Testis (tissue), 3 donors: Measurements from ENCODE around the gene MLNR. TPM values are rescaled to one million over a fixed set of nuclear protein-coding genes. Genes with fewer than 3 reads are reported as not detected.
A peak's percentile ranks its signal among the peaks of the same experiment; 100 is the strongest.

Source experiments
- DNase-seq: peaks from one replicate; pipeline ENCODE4 v3.0.0-alpha.2; 2019
- H3K27ac ChIP-seq, 2 donors: fragments of 200-600 bp; sonication (generic); one replicate each; pipeline ENCODE4 v1.5.1; 2019
- H3K27me3 ChIP-seq: fragments of 200-600 bp; sonication (generic); one replicate; pipeline ENCODE4 v1.5.1; 2019
- H3K36me3 ChIP-seq: fragments of 200-600 bp; sonication (generic); one replicate; pipeline ENCODE4 v1.5.1; 2017; ENCODE audit warnings: low read depth; ENCODE audit errors: missing control alignments
- H3K4me1 ChIP-seq: fragments of 200-600 bp; sonication (generic); one replicate; pipeline ENCODE4 v1.5.1; 2019
- H3K4me3 ChIP-seq, 2 donors: fragments of 200-600 bp; sonication (generic); one replicate each; pipeline ENCODE4 v1.5.1; 2017 to 2019
- H3K9me3 ChIP-seq: fragments of 200-600 bp; sonication (generic); one replicate; pipeline ENCODE4 v1.5.1; 2017
- CTCF ChIP-seq, 3 experiments: fragments of 450-650 bp in 2 of 3; fragments of 200-600 bp in 1 of 3; sonication (generic) in 1 of 3; IDR thresholded peaks; one replicate each; pipeline ENCODE4 v1.5.1; 2016 to 2019; ENCODE audit warnings: antibody characterized with exemption in 3 of 3, mild to moderate bottlenecking in 2 of 3, moderate library complexity in 1 of 3
- POLR2A ChIP-seq: fragments of 450-650 bp; IDR thresholded peaks from one replicate; pipeline ENCODE4 v1.6.1; 2017; ENCODE audit warnings: antibody characterized with exemption, mild to moderate bottlenecking, moderate library complexity
- WGBS, 2 donors: methylation state at CpG; one replicate each; pipeline ENCODE4 v1.1.5; 2018; 5-methylcytosine and 5-hydroxymethylcytosine counted together
- intact Hi-C: fragments of 100-400 bp; cut with DNase I; formaldehyde crosslinking; loops from one replicate; pipeline ENCODE4 v1.15.1; 2023; ENCODE audit warnings: low total_unique reads
- polyA plus RNA-seq: library from polyadenylated mRNA; stranded (reverse); fragments of 350-450 nt; fragmentation: Illumina TruSeq; extraction: RNeasy Lipid Tissue Mini Kit (QIAGEN cat#74804); gene quantifications from one replicate; pipeline ENCODE4 v1.2.3, GENCODE V29; 2014; ENCODE audit warnings: low read depth, low replicate concordance; ENCODE audit not compliant: insufficient read depth
- total RNA-seq, 2 donors: library from RNA; depleted of rRNA; stranded (reverse); fragments of >200 nt; gene quantifications; one replicate each; pipeline ENCODE4 v1.2.3, GENCODE V29; 2016

MLNR gene
- total and polyA plus RNA-seq, 3 donors from 2014 or later, result 2.0 TPM; not detected in 2

DNA sequence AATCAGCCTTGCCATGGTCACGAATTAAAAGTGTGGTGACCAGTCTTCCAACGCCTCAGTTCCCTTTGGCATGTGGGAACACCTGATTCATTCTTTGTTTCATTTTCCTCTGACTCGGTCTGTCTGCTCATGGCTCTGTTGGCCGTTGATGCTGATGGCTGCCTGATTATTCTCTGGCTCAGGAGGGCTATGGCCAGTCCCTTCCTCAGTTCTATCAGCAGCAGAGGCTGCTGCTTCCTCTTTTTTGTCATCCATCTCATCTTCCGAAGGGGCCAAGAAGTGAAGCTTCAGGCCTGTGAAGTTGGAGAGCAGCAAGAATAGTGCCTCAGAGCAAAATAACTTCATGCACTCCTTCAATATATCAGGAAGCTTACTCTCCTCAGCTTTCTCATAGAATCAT is 9.5 kb upstream of the MLNR start:
- Histone ChIP-seq H3K4me3 (no peak overlapping the region), H3K4me1 (peaks cover 9% of the 10 kb centered on the region), H3K27me3 (no peaks in the 10 kb centered on the region), H3K27ac (no peak overlapping the region), H3K36me3 (no peaks in the 10 kb centered on the region), H3K9me3 (no peaks in the 10 kb centered on the region)
- intact Hi-C loops, result no loop called here
- DNase-seq, result no peak
- TF ChIP-seq CTCF (IDR thresholded peaks at IDR 0.05), result no peak
- TF ChIP-seq POLR2A, result no peak
- WGBS, 2 donors, result 90 to 94% methylated on average over 5 of the region's 5 CpGs

GRCh38 chr13:49213539-49213938 is 6.6 kb upstream of the MLNR start:
- Histone ChIP-seq H3K27me3 (no peaks in the 10 kb centered on the region), H3K4me3 (no peak overlapping the region), H3K36me3 (no peaks in the 10 kb centered on the region), H3K4me1 (peaks cover 9% of the 10 kb centered on the region), H3K27ac (no peak overlapping the region), H3K9me3 (no peaks in the 10 kb centered on the region)
- no peak for DNase-seq
- TF ChIP-seq POLR2A (no peak), CTCF (IDR thresholded peaks at IDR 0.05) (no peak)
- intact Hi-C loops, result no loop called here
- 97 to 100% methylated on average over 1 of the region's 1 CpG for WGBS, 2 donors

DNA sequence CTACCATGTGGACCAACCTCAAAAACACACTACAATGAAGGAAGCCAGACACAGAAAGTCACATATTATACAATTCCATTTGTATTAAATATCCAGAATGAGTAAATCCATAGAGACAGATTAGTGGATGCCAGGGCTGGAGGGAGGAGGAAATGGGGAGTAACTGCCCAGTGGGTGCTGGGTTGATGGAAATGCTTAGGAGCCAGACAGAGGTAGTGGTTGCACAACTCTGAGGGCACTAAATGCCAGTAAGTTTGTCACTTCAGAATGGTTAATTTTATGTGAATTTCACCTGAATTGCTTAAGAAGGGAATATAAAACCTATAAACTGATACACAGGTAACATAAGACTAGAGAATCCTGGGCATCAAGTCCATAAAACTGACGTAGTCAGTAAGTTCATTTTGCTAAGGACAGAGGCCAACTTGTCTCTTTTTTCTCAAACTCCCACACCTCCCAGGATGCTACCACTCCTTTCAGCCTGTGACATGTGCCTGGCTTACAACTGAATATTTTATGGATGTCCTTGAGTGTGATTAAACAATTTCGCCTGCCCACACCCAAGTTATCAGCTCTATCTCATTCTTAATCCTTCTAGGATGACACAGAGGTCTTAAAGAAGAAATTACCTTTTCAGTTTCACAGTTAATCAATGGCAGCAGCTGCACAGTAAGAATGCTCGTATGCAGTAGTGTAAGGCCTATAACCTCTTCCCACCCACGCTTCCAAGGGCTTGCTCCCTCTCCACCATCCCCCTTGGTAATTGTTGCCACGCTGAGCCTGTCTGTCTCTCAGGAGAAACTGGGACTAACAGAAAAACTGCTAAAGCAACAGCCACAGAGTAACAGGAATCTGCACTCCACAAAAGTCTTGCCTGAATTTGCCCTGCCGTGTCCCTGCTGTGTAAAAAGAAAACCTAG is 5.9 kb upstream of the MLNR start:
- no peak overlapping the region for H3K27ac ChIP-seq
- H3K27me3 ChIP-seq, result no peaks in the 10 kb centered on the region
- H3K36me3 ChIP-seq, result no peaks in the 10 kb centered on the region
- TF ChIP-seq CTCF (IDR thresholded peaks at IDR 0.05) (no peak), POLR2A (no peak)
- intact Hi-C loops, result no loop called here
- peaks cover 9% of the 10 kb centered on the region for H3K4me1 ChIP-seq
- H3K4me3 ChIP-seq, result no peak overlapping the region
- H3K9me3 ChIP-seq, result no peaks in the 10 kb centered on the region
- WGBS, 2 donors, result 50 to 66% methylated on average over 6 of the region's 6 CpGs
- no peak for DNase-seq

DNA sequence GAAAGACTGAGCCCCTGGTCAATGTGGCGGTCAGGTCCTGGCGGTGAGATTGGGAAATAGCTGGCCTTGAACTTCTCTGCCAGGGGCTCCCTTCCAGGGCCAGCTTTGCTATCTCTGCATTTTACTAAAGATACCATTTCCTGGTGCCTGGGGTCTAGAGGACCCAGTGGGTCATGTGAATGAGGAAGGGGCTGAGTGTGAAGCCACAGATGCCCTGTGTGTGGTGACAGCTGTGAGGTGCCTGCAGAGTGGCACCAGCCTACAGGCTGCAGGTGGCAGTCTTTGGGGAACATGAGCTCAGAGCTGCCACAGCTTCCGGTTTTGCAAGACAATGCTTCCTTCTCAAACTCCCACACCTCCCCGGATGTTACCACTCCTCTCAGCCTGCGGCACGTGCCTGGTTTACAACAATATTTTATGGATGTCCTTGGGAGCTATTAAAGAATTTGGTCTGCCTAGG is 5.2 kb upstream of the MLNR start:
- Histone ChIP-seq H3K9me3 (no peaks in the 10 kb centered on the region), H3K4me1 (peaks cover 9% of the 10 kb centered on the region), H3K36me3 (no peaks in the 10 kb centered on the region), H3K27me3 (no peaks in the 10 kb centered on the region), H3K27ac (no peak overlapping the region), H3K4me3 (no peak overlapping the region)
- TF ChIP-seq CTCF (IDR thresholded peaks at IDR 0.05) (no peak), POLR2A (no peak)
- 32 to 50% methylated on average over 4 to 6 of the region's 6 CpGs for WGBS, 2 donors
- peak; percentile 32 for DNase-seq
- intact Hi-C loops, result no loop called here
